Activated CD4-positive, alpha-beta T cell treated with anti-CD3 and anti-CD28 coated beads, Interleukin-2, amount 10 ng/mL, durations not matched to agents 24 days and 14 days (primary cell): Measurements from ENCODE around the gene PLA2G4A. TPM values are rescaled to one million over a fixed set of nuclear protein-coding genes. Genes with fewer than 3 reads are reported as not detected.

Source experiments
- DNase-seq: peaks from one replicate; pipeline ENCODE4 v3.0.0; 2022
- H3K27ac Mint-ChIP-seq: one replicate; pipeline ENCODE4 v1.8.0; 2022; ENCODE audit warnings: mild to moderate bottlenecking, mixed read lengths
- H3K27me3 Mint-ChIP-seq: one replicate; pipeline ENCODE4 v1.8.0; 2022; ENCODE audit warnings: mixed read lengths
- H3K36me3 Mint-ChIP-seq: one replicate; pipeline ENCODE4 v1.8.0; 2022; ENCODE audit warnings: low read depth, mild to moderate bottlenecking, mixed read lengths
- H3K4me1 Mint-ChIP-seq: one replicate; pipeline ENCODE4 v1.8.0; 2021; ENCODE audit warnings: mixed read lengths
- H3K4me3 Mint-ChIP-seq: one replicate; pipeline ENCODE4 v1.8.0; 2022; ENCODE audit warnings: mild to moderate bottlenecking, moderate library complexity, mixed read lengths
- H3K9me3 Mint-ChIP-seq: one replicate; pipeline ENCODE4 v1.8.0; 2021; ENCODE audit warnings: mixed read lengths
- intact Hi-C: fragments of 100-400 bp; cut with micrococcal nuclease; formaldehyde crosslinking; loops from one replicate; pipeline ENCODE4 v1.15.1; 2023
- total RNA-seq: library from RNA; stranded (reverse); gene quantifications from 2 replicates; pipeline ENCODE4 v1.2.3, GENCODE V29; 2022

The PLA2G4A gene
- 0.28 and 0.44 TPM in 2 replicates for total RNA-seq

- Mint-ChIP-seq H3K9me3 (no peaks in the 10 kb centered on the region), H3K27me3 (peaks cover 27% of the 10 kb centered on the region), H3K27ac (no peak within 1 kb of the TSS), H3K4me3 (peak within 1 kb of the TSS; percentile 81), H3K36me3 (no peaks in the 10 kb centered on the region), H3K4me1 (peaks cover 7% of the 10 kb centered on the region)
- peak; percentile 64 for DNase-seq
- intact Hi-C loops = no loop called here
Observed at GRCh38 chr1:186828611-186829454, at the start of gene PLA2G4A. Gene PLA2G4A, plus strand, starts transcription at chr1:186828949. Its CDS starts 25,406 bp downstream, at chr1:186854355.

GRCh38 chr1:186780076-186780475, 48.7 kb upstream of the PLA2G4A start:
- DNase-seq = no peak
- Mint-ChIP-seq H3K27ac (no peak overlapping the region), H3K36me3 (no peaks in the 10 kb centered on the region), H3K27me3 (peaks cover 18% of the 10 kb centered on the region), H3K4me1 (peaks cover 3% of the 10 kb centered on the region), H3K9me3 (no peaks in the 10 kb centered on the region), H3K4me3 (no peak overlapping the region)
- intact Hi-C loops = no loop called here

GRCh38 chr1:186781730-186782129, 47.0 kb upstream of the PLA2G4A start:
- Mint-ChIP-seq H3K4me1 (no peaks in the 10 kb centered on the region), H3K36me3 (no peaks in the 10 kb centered on the region), H3K9me3 (no peaks in the 10 kb centered on the region), H3K4me3 (no peak overlapping the region), H3K27me3 (peaks cover 14% of the 10 kb centered on the region), H3K27ac (no peak overlapping the region)
- no peak for DNase-seq
- intact Hi-C loops = no loop called here

GRCh38 chr1:186782791-186783190, 46.0 kb upstream of the PLA2G4A start:
- H3K27ac Mint-ChIP-seq = no peak overlapping the region
- H3K4me3 Mint-ChIP-seq = no peak overlapping the region

GRCh38 chr1:186783193-186783592, 45.6 kb upstream of the PLA2G4A start:
- DNase-seq = no peak
- no peaks in the 10 kb centered on the region for H3K4me1 Mint-ChIP-seq
- no peak overlapping the region for H3K27ac Mint-ChIP-seq
- H3K27me3 Mint-ChIP-seq = peaks cover 12% of the 10 kb centered on the region
- intact Hi-C loops = no loop called here
- no peaks in the 10 kb centered on the region for H3K9me3 Mint-ChIP-seq
- H3K4me3 Mint-ChIP-seq = no peak overlapping the region
- no peaks in the 10 kb centered on the region for H3K36me3 Mint-ChIP-seq

More at GRCh38 chr1:186782791-186783190, 46.0 kb upstream of the PLA2G4A start:
- peaks cover 12% of the 10 kb centered on the region for H3K27me3 Mint-ChIP-seq
- no peaks in the 10 kb centered on the region for H3K9me3 Mint-ChIP-seq
- DNase-seq = no peak
- no peaks in the 10 kb centered on the region for H3K4me1 Mint-ChIP-seq
- intact Hi-C loops = no loop called here
- no peaks in the 10 kb centered on the region for H3K36me3 Mint-ChIP-seq

GRCh38 chr1:186785503-186785902, 43.2 kb upstream of the PLA2G4A start:
- intact Hi-C loops = no loop called here
- H3K4me3 Mint-ChIP-seq = no peak overlapping the region

GRCh38 chr1:186790101-186790500, 38.6 kb upstream of the PLA2G4A start:
- Mint-ChIP-seq H3K27ac (no peak overlapping the region), H3K4me1 (no peaks in the 10 kb centered on the region), H3K36me3 (no peaks in the 10 kb centered on the region), H3K9me3 (no peaks in the 10 kb centered on the region), H3K4me3 (no peak overlapping the region), H3K27me3 (no peaks in the 10 kb centered on the region)
- DNase-seq = no peak
- intact Hi-C loops = no loop called here

More at GRCh38 chr1:186785503-186785902, 43.2 kb upstream of the PLA2G4A start:
- H3K27me3 Mint-ChIP-seq = peaks cover 7% of the 10 kb centered on the region
- H3K9me3 Mint-ChIP-seq = no peaks in the 10 kb centered on the region
- no peaks in the 10 kb centered on the region for H3K4me1 Mint-ChIP-seq
- H3K36me3 Mint-ChIP-seq = no peaks in the 10 kb centered on the region
- no peak for DNase-seq
- H3K27ac Mint-ChIP-seq = no peak overlapping the region

GRCh38 chr1:186792870-186793581, 35.7 kb upstream of the PLA2G4A start:
- DNase-seq = no peak
- H3K27ac Mint-ChIP-seq = peak overlapping the region; percentile 44
- no peak overlapping the region for H3K4me3 Mint-ChIP-seq
- no peaks in the 10 kb centered on the region for H3K9me3 Mint-ChIP-seq
- H3K27me3 Mint-ChIP-seq = peaks cover 2% of the 10 kb centered on the region
- no peaks in the 10 kb centered on the region for H3K4me1 Mint-ChIP-seq
- intact Hi-C loops = no loop called here
- H3K36me3 Mint-ChIP-seq = no peaks in the 10 kb centered on the region

GRCh38 chr1:186793582-186793927, 35.2 kb upstream of the PLA2G4A start:
- intact Hi-C loops = no loop called here
- DNase-seq = no peak

GRCh38 chr1:186798960-186799688, 29.6 kb upstream of the PLA2G4A start:
- H3K27ac Mint-ChIP-seq = no peak overlapping the region
- intact Hi-C loops = no loop called here

More at GRCh38 chr1:186793582-186793927, 35.2 kb upstream of the PLA2G4A start:
- Mint-ChIP-seq H3K36me3 (no peaks in the 10 kb centered on the region), H3K27me3 (peaks cover 2% of the 10 kb centered on the region), H3K4me1 (no peaks in the 10 kb centered on the region), H3K4me3 (no peak overlapping the region), H3K9me3 (no peaks in the 10 kb centered on the region), H3K27ac (no peak overlapping the region)

GRCh38 chr1:186799689-186800054, 29.1 kb upstream of the PLA2G4A start:
- intact Hi-C loops = no loop called here

More at GRCh38 chr1:186798960-186799688, 29.6 kb upstream of the PLA2G4A start:
- Mint-ChIP-seq H3K27me3 (peaks cover 3% of the 10 kb centered on the region), H3K4me3 (no peak overlapping the region), H3K9me3 (no peaks in the 10 kb centered on the region), H3K36me3 (no peaks in the 10 kb centered on the region), H3K4me1 (no peaks in the 10 kb centered on the region)
- DNase-seq = no peak

GRCh38 chr1:186802388-186802787, 26.4 kb upstream of the PLA2G4A start:
- no peak overlapping the region for H3K4me3 Mint-ChIP-seq
- intact Hi-C loops = no loop called here
- no peaks in the 10 kb centered on the region for H3K4me1 Mint-ChIP-seq
- H3K27me3 Mint-ChIP-seq = peaks cover 9% of the 10 kb centered on the region
- H3K27ac Mint-ChIP-seq = no peak overlapping the region
- no peaks in the 10 kb centered on the region for H3K36me3 Mint-ChIP-seq
- H3K9me3 Mint-ChIP-seq = no peaks in the 10 kb centered on the region
- DNase-seq = no peak

More at GRCh38 chr1:186799689-186800054, 29.1 kb upstream of the PLA2G4A start:
- Mint-ChIP-seq H3K27me3 (peaks cover 8% of the 10 kb centered on the region), H3K4me1 (no peaks in the 10 kb centered on the region), H3K4me3 (no peak overlapping the region), H3K27ac (no peak overlapping the region), H3K9me3 (no peaks in the 10 kb centered on the region), H3K36me3 (no peaks in the 10 kb centered on the region)
- DNase-seq = no peak

- peaks cover 7% of the 10 kb centered on the region for H3K27me3 Mint-ChIP-seq
- no peaks in the 10 kb centered on the region for H3K4me1 Mint-ChIP-seq
- H3K36me3 Mint-ChIP-seq = no peaks in the 10 kb centered on the region
- no peak overlapping the region for H3K27ac Mint-ChIP-seq
- DNase-seq = no peak
- no peaks in the 10 kb centered on the region for H3K9me3 Mint-ChIP-seq
- intact Hi-C loops = loop anchor here (5.0 kb wide), 2 partner anchors 82 to 197 kb away; no protein-coding TSS in a partner anchor
- no peak overlapping the region for H3K4me3 Mint-ChIP-seq
Observed at GRCh38 chr1:186804679-186805078, 24.1 kb upstream of the PLA2G4A start.
